ENCODE results near the gene TSHZ2.

DNA sequence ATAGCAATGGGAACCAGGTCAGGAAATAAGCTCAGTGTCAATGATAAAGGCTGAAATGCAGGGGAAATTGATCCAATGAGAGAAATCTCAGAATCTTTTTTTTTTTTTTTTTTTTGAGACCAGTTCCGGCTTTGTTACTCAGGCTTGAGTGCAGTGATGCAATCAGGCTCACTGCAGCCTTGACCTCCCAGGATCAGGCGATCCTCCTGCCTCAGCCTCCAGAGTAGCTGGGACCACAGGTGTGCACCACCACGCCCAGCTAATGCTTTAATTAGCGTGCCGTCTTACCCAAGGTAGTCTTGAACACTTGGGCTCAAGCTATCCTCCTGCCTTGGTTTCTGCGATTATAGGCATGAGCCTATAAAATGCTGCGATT is 325.0 kb downstream of the TSHZ2 start:
- TF ChIP-seq EZH2 (IDR thresholded peaks at IDR 0.05; ENCODE audit: borderline replicate concordance) = no peak
- TF ChIP-seq CTCF (IDR thresholded peaks at IDR 0.05; ENCODE audit: poor library complexity) = no peak
- no peak for TF ChIP-seq EZH2phosphoT487 (IDR thresholded peaks at IDR 0.05; ENCODE audit: low read depth, severe bottlenecking, unreplicated experiment)
